Measurements from ENCODE around the gene SF3B5.

DNA sequence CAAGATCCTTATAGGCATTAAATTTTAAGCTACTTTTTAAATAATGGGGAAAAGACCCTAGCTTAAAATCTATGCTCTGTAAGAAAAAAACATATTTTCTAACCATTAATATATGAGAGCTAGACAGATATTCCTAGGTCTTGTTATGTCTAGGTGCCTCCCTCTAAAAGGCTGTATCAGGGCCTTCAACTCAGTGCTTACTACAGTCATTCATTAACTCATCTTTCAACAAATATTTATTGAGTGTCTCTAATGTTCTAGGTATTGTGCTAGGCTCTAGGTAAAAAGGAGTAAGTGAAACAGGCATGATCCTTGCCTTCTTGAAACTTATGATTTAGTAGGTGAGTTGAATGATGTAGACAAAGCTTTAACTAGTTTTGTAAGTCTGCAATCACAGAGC, 48.5 kb upstream of the SF3B5 start:
- TF ChIP-seq POLR2AphosphoS5 (IDR thresholded peaks at IDR 0.05; ENCODE audit: borderline replicate concordance, low read depth, low read length) (no peak), EZH2 (IDR thresholded peaks at IDR 0.05) (no peak)
